Right renal cortex interstitium (tissue), 3 donors: Measurements from ENCODE around the gene CAPN10. TPM values are rescaled to one million over a fixed set of nuclear protein-coding genes. Genes with fewer than 3 reads are reported as not detected.

Source experiments
- DNase-seq, 3 donors: peaks; one replicate each; pipeline ENCODE4 v3.0.0-alpha.2; 2013; ENCODE audit warnings: low read depth in 3 of 3, low spot score in 2 of 3
- polyA plus RNA-seq, 3 donors: library from polyadenylated mRNA; unstranded; fragments of 120-200 nt; gene quantifications; one replicate each; pipeline ENCODE4 v1.2.1, GENCODE V29; 2013; ENCODE audit not compliant: insufficient read length in 3 of 3

Gene CAPN10
- polyA plus RNA-seq, 3 donors: 18.1 to 20.9 (median 18.1) TPM

DNA sequence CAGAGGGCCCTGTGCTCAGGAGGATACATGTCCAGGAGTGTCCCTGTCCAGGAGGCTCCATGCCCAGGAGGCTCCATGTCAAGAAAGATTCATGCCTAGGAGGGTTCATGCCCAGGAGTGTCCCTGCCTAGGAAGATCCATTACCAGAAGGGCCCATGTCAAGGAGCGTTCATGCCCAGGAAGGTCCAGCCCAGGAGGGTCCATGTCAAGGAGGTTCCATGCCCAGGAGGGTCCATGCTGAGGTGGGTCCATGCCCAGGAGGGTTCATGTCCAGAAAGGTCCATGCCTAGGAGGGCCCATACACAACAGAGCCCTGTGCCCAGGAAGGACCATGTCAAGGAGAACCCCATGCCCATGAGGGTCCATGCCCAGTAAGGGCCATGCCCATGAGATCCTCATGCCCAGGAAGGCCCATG is 45.8 kb downstream of the CAPN10 start:
- no peak for DNase-seq

GRCh38 chr2:240635121-240635997 is 48.8 kb downstream of the CAPN10 start:
- no peak for DNase-seq

DNA sequence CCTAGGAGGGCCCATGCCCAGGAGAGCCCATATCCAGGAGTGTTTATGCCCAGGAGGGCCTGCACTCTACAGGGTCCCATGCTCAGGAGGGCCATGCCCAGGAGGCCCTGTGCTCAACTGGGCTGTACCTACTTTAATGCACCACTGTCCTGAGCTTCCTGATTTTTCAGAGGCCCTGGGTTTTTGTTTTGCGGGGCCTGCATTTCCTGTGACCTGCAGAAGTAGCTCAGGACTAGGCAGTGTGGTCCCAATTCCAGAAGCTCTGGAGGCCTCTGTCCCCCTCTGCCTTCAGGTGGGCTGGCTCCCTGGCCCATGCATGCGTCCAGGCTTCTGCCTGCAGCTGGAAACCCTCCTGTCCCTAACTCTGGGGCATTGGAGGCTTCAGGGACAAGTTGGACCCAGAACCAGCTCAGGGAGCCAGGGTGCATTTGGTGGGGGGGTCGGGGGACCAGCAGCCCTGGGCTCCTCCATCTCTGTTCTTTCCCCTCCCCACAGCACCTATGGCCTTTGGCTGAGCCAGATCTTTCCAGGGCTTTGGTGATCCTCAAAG is 49.5 kb downstream of the CAPN10 start:
- no peak for DNase-seq

DNA sequence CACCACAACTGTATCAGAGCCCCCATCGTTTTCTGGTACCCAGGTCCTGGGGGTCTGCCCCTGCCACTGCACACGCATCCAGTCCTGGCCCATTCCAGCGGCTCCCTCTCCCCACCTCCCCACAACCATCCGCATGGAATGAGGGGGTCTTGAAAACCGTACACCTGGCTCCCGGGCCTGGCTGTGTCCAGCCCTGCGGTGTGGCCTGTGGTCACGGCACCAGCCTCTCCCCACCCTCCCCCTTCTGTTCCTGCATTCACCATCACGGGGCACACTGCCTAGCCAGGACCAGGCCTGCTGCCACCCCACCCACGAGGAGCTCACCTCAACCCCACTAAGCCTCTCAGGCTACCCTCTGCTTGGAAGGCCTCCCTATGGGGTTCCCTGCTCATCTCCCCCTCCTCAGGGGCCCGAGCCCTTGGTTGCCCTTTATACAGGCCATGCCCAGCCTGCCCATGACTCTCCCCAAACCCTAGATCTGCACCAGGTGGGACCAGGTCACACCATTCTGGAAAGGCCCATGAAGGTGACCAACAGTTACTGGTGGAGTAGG is 50.1 kb downstream of the CAPN10 start:
- no peak for DNase-seq

- DNase-seq: no peak
Observed at GRCh38 chr2:240637116-240637900, 50.8 kb downstream of the CAPN10 start.

DNA sequence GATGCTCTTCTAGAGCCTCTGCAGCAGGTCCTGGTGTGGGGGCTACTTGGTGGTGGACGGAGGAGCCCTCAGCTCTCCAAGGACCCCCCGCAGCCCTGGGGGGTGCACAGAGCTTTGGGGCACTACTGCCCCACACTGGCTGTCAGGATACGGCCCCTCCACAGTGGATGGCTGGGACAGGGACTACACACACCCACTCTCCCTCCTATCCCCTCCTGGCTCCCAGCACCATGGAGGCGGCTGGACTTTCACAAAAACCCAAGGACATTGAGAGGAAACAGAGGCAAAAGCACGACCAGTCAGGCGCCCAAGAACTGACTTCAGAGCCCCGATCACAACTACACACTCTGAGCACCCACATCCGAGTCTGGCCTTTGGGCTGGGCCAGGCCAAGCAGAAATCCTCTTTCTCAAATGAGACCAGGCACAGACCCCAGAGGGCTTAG is 51.4 kb downstream of the CAPN10 start:
- DNase-seq: no peak

DNA sequence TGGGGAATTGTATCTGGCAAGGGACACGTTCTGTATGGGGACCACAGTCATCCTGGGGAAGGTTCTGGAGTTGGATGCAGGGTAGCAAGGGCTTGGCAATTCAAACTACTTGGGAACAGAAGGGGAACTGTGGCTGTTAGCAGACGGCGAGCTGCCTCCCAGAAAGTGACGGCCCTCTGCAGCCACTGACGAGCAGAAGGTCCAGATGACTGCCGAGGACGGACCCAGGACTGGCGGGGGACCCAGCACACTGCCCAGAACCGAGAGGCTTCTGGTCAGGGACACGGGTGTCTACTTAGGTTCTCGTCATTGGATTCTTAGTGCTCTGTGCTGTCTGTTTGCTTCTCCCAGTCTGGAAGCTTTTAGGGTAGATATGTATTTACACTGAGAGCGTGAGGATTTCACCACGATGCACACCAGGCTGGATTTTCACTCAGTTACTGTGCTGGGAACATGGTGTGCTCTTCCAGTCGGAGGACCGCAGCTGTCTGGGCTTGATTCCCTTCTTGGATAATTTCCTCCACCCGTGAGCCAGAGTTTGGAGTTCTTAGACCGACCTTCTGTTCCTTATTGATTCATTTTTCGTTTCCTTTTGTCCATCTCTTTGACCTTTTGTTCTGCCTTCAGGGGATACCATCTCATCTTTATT is 52.1 kb downstream of the CAPN10 start:
- DNase-seq: no peak

- no peak for DNase-seq
Observed at GRCh38 chr2:240639566-240639965, 53.0 kb downstream of the CAPN10 start.

- no peak for DNase-seq
Observed at GRCh38 chr2:240640939-240641338, 54.4 kb downstream of the CAPN10 start.

DNA sequence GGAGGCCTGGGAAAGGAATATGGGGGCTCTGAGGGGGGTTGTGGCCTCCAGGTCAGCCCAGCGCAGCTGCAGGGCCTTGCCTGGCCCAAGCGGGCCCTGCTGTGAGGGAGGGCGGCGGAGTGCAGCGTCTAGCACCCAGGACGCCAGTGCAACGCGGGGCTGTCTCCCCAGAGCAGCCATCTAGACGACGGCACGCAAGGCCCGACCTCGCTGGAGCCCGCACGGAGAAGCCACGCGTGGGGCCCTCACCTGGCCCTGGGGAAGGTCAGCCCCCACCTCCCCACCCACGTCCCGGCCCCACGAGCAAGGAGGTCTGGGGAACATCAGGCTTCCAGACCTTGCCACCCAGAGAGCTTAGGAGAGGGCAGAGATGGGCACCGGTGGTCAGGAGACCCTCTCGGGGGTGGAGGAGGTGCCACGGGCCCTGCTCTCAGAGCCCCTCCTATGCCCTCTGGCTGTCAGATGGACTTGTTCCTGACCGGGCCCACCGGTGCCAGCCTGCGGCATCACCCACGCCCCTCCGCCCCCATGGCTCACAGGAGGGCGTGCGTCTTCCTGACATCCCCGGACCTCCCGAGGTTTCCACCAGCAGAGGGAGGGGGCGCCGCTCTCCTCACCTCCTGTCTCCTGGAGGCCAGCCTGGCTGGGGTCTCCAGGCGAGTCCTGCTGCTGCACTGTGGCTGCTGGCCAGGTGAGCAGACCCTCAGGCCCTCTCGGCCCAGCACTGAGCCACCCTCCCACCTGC is 55.7 kb downstream of the CAPN10 start:
- DNase-seq: no peak

GRCh38 chr2:240642806-240643092 is 56.2 kb downstream of the CAPN10 start:
- DNase-seq: no peak

GRCh38 chr2:240643093-240643810 is 56.7 kb downstream of the CAPN10 start:
- no peak for DNase-seq

GRCh38 chr2:240643811-240644150 is 57.2 kb downstream of the CAPN10 start:
- no peak for DNase-seq

DNA sequence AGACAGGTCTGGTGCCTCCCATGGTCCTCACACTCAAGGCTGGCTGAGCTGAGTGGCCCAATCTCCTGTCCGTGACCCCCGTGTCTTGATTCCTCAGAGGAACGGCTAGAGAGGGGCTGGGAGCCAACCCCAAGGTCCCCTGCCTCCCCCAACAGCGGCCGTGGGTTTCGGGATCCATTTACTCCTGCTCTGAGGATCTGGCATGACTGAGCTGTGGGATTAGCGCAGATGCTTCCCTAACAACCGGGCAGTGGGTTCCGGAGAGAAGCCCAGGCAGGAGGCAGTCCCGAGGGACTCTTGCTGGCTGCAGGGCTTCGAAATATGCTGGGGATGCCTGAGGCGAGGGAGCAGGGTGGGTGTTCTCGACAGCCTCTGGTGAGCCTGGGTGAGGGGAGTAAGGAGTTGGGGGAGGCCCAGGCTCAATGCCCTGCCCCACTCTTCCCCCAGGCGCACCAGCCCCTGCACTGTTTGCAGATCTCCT is 57.7 kb downstream of the CAPN10 start:
- no peak for DNase-seq

DNA sequence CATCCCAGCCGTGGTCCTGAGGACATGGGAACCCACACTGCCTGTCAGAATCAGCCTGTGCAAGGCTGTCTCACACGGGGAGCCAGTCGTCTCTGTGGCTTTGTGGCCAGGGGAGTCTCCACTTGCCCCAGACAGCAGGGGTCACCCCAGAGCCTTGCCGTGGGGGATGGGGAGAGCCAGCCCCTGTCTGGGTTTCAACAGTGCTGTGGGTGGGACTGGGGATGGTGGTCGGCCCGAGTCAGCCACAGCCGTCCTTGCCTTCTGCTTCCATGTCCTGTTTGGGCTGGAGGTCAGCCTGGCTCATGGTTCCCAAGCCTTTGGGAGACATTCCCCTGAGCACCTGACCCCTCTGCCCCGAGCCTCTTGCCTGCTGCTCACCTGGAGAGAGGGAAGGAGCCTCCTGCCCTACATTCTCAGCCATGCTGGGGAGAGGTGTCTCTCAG is 58.3 kb downstream of the CAPN10 start:
- no peak for DNase-seq

DNA sequence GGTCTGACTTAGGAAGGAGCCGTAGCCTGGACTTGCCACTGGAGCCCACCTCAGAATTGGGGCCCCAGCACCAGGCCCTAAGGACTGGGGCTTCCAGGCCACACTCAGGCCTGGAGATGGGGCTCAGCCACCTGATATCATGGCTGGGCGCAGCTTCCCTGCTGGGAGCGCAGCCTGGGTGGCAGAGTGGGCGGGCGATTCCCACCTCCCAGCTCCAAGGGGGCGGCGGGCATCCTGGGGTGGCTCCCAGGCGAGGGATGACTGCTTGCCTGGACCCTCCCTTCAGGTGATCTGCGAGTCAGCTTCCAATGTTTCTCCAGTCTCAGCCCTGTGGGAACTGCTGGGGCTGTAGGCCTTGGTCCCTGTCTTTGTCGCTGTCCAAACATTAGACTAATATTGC is 58.8 kb downstream of the CAPN10 start:
- no peak for DNase-seq

GRCh38 chr2:240645801-240646175 is 59.3 kb downstream of the CAPN10 start:
- no peak for DNase-seq

DNA sequence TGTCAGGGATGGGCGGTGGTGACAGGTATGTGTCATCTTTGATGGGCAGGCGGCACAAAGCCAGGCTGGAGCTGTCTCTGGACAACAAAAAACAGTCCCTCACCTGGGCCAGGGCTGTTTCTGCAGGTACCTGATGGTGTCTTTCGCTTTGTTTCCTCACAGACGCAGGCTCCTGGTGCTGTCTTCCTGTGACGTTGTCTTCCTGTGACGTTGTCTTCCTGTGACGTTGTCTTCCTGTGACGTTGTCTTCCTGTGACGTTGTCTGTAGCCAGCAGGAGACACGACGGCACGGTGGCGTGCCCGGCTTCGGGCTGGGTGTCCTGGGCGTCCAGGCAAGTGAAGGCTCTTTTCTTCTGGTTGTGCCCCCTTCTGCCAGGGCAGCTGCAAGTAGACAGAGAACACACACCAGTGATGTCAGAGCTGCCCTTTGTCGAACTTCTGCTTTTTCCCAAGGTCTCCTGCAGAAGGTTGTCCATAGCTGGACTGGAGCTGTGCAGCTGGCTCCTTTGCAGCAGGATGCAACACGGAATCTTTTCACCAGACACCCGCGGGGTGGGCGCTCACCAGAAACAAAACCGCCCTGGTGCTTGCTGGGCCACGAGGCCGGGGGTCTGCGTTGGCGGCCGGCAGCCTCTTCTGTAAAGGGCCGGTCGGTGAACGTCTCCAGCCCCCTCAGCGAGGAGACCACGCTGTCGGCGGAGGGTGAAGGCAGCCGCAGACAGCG is 59.8 kb downstream of the CAPN10 start:
- no peak for DNase-seq
